CD4-positive, alpha-beta T cell (primary cell): ENCODE data around the gene VWA3B. TPM values are rescaled to one million over a fixed set of nuclear protein-coding genes. Genes with fewer than 3 reads are reported as not detected.

Experiments used
- ATAC-seq: fragments of 200-7000 bp; cut with Tn5 transposase; one replicate; pipeline ENCODE4 v1.10.0; 2022; ENCODE audit warnings: mild to moderate bottlenecking; ENCODE audit not compliant: poor library complexity
- CTCF ChIA-PET: fragments of 350-600 bp; sonication (Branson Sonifier 250); formaldehyde crosslinking; loops from one replicate; lab custom pipeline; 2021; ENCODE audit warnings: antibody characterized with exemption, inconsistent platforms; lab: Charles Lee
- POLR2A ChIA-PET: fragments of 350-600 bp; sonication (Branson Sonifier 250); formaldehyde crosslinking; loops from one replicate; lab custom pipeline; 2021; ENCODE audit warnings: antibody characterized with exemption, inconsistent platforms; lab: Charles Lee
- DNase-seq, 14 experiments: peaks; one replicate each; pipeline ENCODE4 v3.0.0-alpha.2; 2013 to 2020; ENCODE audit warnings: mixed read lengths in 2 of 14
- H3K27ac ChIP-seq, 2 donors: one replicate each; pipeline versions ENCODE4 v1.5.1 to v1.7.0; 2013; ENCODE audit warnings: low read length in 2 of 2, low read depth in 1 of 2, mild to moderate bottlenecking in 1 of 2
- H3K27me3 ChIP-seq, 2 experiments: 1 replicate in 1 of 2; 2 replicates in 1 of 2; pipeline versions ENCODE4 v1.6.1 to v1.7.0; 2013; ENCODE audit warnings: low read length in 2 of 2, control low read depth in 1 of 2, mild to moderate bottlenecking in 1 of 2, moderate library complexity in 1 of 2; ENCODE audit not compliant: insufficient read depth in 2 of 2, control insufficient read depth in 1 of 2
- H3K36me3 ChIP-seq: one replicate; pipeline ENCODE4 v1.6.1; 2013; ENCODE audit warnings: low read length, control low read depth; ENCODE audit not compliant: insufficient read depth
- H3K4me1 ChIP-seq: one replicate; pipeline ENCODE4 v1.6.1; 2013; ENCODE audit warnings: low read length, control low read depth; ENCODE audit not compliant: insufficient read depth
- H3K4me3 ChIP-seq: one replicate; pipeline ENCODE4 v1.5.1; 2013; ENCODE audit warnings: mild to moderate bottlenecking, low read length, moderate library complexity
- H3K9me3 ChIP-seq, 2 experiments: 1 replicate in 1 of 2; 2 replicates in 1 of 2; pipeline versions ENCODE4 v1.6.1 to v1.7.0; 2013; ENCODE audit warnings: low read length in 2 of 2, mild to moderate bottlenecking in 2 of 2, control low read depth in 1 of 2, moderate library complexity in 1 of 2; ENCODE audit not compliant: control insufficient read depth in 1 of 2, insufficient read depth in 1 of 2
- H3K27ac Mint-ChIP-seq: one replicate; pipeline ENCODE4 v1.8.0; 2020; ENCODE audit warnings: mixed read lengths
- H3K27me3 Mint-ChIP-seq: one replicate; pipeline ENCODE4 v1.8.0; 2021; ENCODE audit warnings: mixed read lengths
- H3K36me3 Mint-ChIP-seq: one replicate; pipeline ENCODE4 v1.8.0; 2021; ENCODE audit warnings: low read depth, mixed read lengths
- H3K4me1 Mint-ChIP-seq: one replicate; pipeline ENCODE4 v1.8.0; 2021; ENCODE audit warnings: low read depth, mixed read lengths
- H3K4me3 Mint-ChIP-seq: one replicate; pipeline ENCODE4 v1.8.0; 2020; ENCODE audit warnings: mild to moderate bottlenecking, mixed read lengths
- H3K9me3 Mint-ChIP-seq: one replicate; pipeline ENCODE4 v1.8.0; 2020; ENCODE audit warnings: mixed read lengths
- CTCF ChIP-seq: fragments of 200-600 bp; IDR thresholded peaks from one replicate; pipeline ENCODE4 v1.8.0; 2022; ENCODE audit warnings: antibody characterized with exemption, mild to moderate bottlenecking
- intact Hi-C, 2 experiments: fragments of 100-400 bp; cut with DNase I in 1 of 2; cut with micrococcal nuclease in 1 of 2; formaldehyde crosslinking; loops; one replicate each; pipeline versions ENCODE4 v1.15.1 to v1.9.0; 2023 to 2025; cut with DNase I, micrococcal nuclease
- total RNA-seq, 174 experiments: library from RNA in 2 of 174; stranded (reverse) in 2 of 174; gene quantifications; one replicate each; pipeline ENCODE4 v1.2.3 and lab custom pipeline; 2021 to 2026

The VWA3B gene
- total RNA-seq, 2 experiments from 2014 or later, result not detected

- no peaks in the 10 kb centered on the region for H3K4me1 ChIP-seq
- no peaks in the 10 kb centered on the region for H3K36me3 ChIP-seq
- Mint-ChIP-seq H3K27ac (no peak overlapping the region), H3K36me3 (no peaks in the 10 kb centered on the region), H3K9me3 (no peaks in the 10 kb centered on the region), H3K4me3 (no peak overlapping the region), H3K4me1 (no peaks in the 10 kb centered on the region), H3K27me3 (peaks cover 47% of the 10 kb centered on the region)
- no peak for TF ChIP-seq CTCF
- ChIA-PET POLR2A (no interaction called here), CTCF (no interaction called here)
- intact Hi-C loops, result no loop called here
- ATAC-seq, result no peak
- peaks cover 11 to 18% of the 10 kb centered on the region in 2 experiments for H3K27me3 ChIP-seq
- H3K4me3 ChIP-seq, result no peak overlapping the region
- H3K9me3 ChIP-seq, result peaks cover 0 to 9% of the 10 kb centered on the region in 2 experiments
- no peak overlapping the region for H3K27ac ChIP-seq
- no peak for DNase-seq
Observed at GRCh38 chr2:98277162-98277859, 190.3 kb downstream of the VWA3B start.

- H3K9me3 Mint-ChIP-seq, result no peaks in the 10 kb centered on the region
- no peak overlapping the region for H3K4me3 Mint-ChIP-seq
- ATAC-seq (no peak), DNase-seq (no peak)
- H3K27ac Mint-ChIP-seq, result no peak overlapping the region
- intact Hi-C loops, result no loop called here
- no peaks in the 10 kb centered on the region for H3K4me1 Mint-ChIP-seq
- Histone ChIP-seq H3K4me1 (no peaks in the 10 kb centered on the region), H3K9me3 (peaks cover 0 to 9% of the 10 kb centered on the region in 2 experiments), H3K27me3 (peaks cover 11 to 22% of the 10 kb centered on the region in 2 experiments), H3K27ac (no peak overlapping the region), H3K36me3 (no peaks in the 10 kb centered on the region), H3K4me3 (no peak overlapping the region)
- H3K27me3 Mint-ChIP-seq, result peaks cover 50% of the 10 kb centered on the region
- POLR2A ChIA-PET, result no interaction called here
- no peaks in the 10 kb centered on the region for H3K36me3 Mint-ChIP-seq
- TF ChIP-seq CTCF, result no peak
- CTCF ChIA-PET, result interaction anchor here (0.6 kb wide), 1 partner anchor 55 kb away, joined by 3 read pairs; no protein-coding TSS in a partner anchor
Observed at GRCh38 chr2:98278074-98278473, 191.1 kb downstream of the VWA3B start.

GRCh38 chr2:98280376-98281102 lies 193.6 kb downstream of the VWA3B start:
- no peak for TF ChIP-seq CTCF
- Histone ChIP-seq H3K27me3 (peaks cover 11 to 27% of the 10 kb centered on the region in 2 experiments), H3K4me3 (no peak overlapping the region), H3K36me3 (no peaks in the 10 kb centered on the region), H3K4me1 (no peaks in the 10 kb centered on the region), H3K27ac (no peak overlapping the region), H3K9me3 (peaks cover 0 to 9% of the 10 kb centered on the region in 2 experiments)
- intact Hi-C loops, result no loop called here
- Mint-ChIP-seq H3K4me1 (no peaks in the 10 kb centered on the region), H3K9me3 (no peaks in the 10 kb centered on the region), H3K36me3 (no peaks in the 10 kb centered on the region), H3K27ac (no peak overlapping the region), H3K4me3 (no peak overlapping the region), H3K27me3 (peaks cover 55% of the 10 kb centered on the region)
- ChIA-PET POLR2A (no interaction called here), CTCF (interaction anchor here (1.3 kb wide), 1 partner anchor 474 kb away, joined by 3 read pairs; no protein-coding TSS in a partner anchor)
- ATAC-seq (no peak), DNase-seq (no peak)
